ENCODE data around the gene CD36. TPM values are rescaled to one million over a fixed set of nuclear protein-coding genes. Genes with fewer than 3 reads are reported as not detected.

The CD36 gene
- total RNA-seq, 1 experiment from 2014 or later = 0.28 TPM

DNA sequence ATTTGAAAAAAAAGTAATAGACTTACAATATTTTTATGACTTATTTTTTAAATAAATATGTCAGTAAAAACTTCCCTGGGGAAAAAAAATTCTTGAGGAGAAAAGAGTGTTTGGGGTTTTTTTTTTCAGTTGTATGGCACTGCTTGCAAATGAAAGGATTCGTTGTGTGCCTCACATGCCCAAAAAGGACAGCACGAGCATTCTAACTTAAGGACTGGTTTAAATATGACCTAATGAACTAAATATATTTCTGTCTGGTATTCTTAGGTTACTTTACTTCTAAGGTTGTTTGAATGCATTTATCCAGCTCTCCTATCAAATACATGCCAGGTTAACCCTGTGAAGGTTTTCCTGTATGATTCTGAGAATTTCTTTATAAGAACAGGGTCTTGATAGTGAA is 988 bp upstream of the CD36 start:
- H3K23me2 ChIP-seq (ENCODE audit: insufficient read length, low read depth, low read length, poor library complexity, severe bottlenecking) = no peaks in the 10 kb centered on the region
- no peak overlapping the region for H3K27ac ChIP-seq (ENCODE audit: insufficient read length, low read depth, low read length)
- H3K4me1 ChIP-seq (ENCODE audit: insufficient read depth, low read length) = no peaks in the 10 kb centered on the region
- H3K79me2 ChIP-seq (ENCODE audit: insufficient read depth, low read length) = no peaks in the 10 kb centered on the region
- no peak overlapping the region for H2BK20ac ChIP-seq (ENCODE audit: low read depth, low read length, poor library complexity, severe bottlenecking)
- Mint-ChIP-seq H3K36me3 (ENCODE audit: insufficient read depth in 1 of 3, low read depth in 3 of 3) (no peaks in the 10 kb centered on the region), H3K4me3 (no peak overlapping the region), H3K9me3 (no peaks in the 10 kb centered on the region), H3K4me1 (0 out of 4 replicates have a peak, but pooled peaks cover 0 to 4% of the 10 kb centered on the region in 2 experiments), H3K27me3 (ENCODE audit: low read depth) (no peaks in the 10 kb centered on the region), H3K27ac (no peak overlapping the region)
- H4K8ac ChIP-seq (replicated peaks; ENCODE audit: insufficient read length, low read depth, low read length) = no peak overlapping the region
- no peak overlapping the region for H3T11ph ChIP-seq (ENCODE audit: low read length)
- H3K4ac ChIP-seq (ENCODE audit: low read depth, low read length) = no peak overlapping the region
- H2AK5ac ChIP-seq (ENCODE audit: insufficient read length, low read length) = no peak overlapping the region
- no peak overlapping the region for H3K9ac ChIP-seq (ENCODE audit: extremely low read depth, insufficient read length, low read length)
- H2AFZ ChIP-seq (ENCODE audit: low read length) = no peak overlapping the region
- no peak overlapping the region for H3K14ac ChIP-seq (ENCODE audit: insufficient read depth, low read length)
- no peak overlapping the region for H4K91ac ChIP-seq (ENCODE audit: insufficient read length, low read depth, low read length)
- no peaks in the 10 kb centered on the region for H4K20me1 ChIP-seq (ENCODE audit: control insufficient read depth, insufficient read depth, insufficient read length)
- H3K4me2 ChIP-seq (ENCODE audit: insufficient read depth, insufficient read length, low read length) = no peak overlapping the region
- no peak overlapping the region for H3K18ac ChIP-seq (ENCODE audit: insufficient read length, low read depth, low read length)
- H2BK15ac ChIP-seq (ENCODE audit: low read depth, low read length) = no peak overlapping the region
- no peak overlapping the region for H3K23ac ChIP-seq (ENCODE audit: insufficient read length, low read depth, low read length)
- no peak for DNase-seq
- TF ChIP-seq, protein P1, sequence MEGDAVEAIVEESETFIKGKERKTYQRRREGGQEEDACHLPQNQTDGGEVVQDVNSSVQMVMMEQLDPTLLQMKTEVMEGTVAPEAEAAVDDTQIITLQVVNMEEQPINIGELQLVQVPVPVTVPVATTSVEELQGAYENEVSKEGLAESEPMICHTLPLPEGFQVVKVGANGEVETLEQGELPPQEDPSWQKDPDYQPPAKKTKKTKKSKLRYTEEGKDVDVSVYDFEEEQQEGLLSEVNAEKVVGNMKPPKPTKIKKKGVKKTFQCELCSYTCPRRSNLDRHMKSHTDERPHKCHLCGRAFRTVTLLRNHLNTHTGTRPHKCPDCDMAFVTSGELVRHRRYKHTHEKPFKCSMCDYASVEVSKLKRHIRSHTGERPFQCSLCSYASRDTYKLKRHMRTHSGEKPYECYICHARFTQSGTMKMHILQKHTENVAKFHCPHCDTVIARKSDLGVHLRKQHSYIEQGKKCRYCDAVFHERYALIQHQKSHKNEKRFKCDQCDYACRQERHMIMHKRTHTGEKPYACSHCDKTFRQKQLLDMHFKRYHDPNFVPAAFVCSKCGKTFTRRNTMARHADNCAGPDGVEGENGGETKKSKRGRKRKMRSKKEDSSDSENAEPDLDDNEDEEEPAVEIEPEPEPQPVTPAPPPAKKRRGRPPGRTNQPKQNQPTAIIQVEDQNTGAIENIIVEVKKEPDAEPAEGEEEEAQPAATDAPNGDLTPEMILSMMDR (conservative IDR thresholded peaks at IDR 0.05) = no peak
- no CpG with 5 or more reads among the region's 2 CpGs for WGBS (ENCODE audit: extremely low coverage, insufficient read length, low lambda C conversion rate)
- H3K27me3 ChIP-seq (ENCODE audit: insufficient read depth, low read length) = no peaks in the 10 kb centered on the region
- H3K56ac ChIP-seq (ENCODE audit: insufficient read length, low read depth, low read length) = no peak overlapping the region
- no peaks in the 10 kb centered on the region for H3K79me1 ChIP-seq (ENCODE audit: insufficient read depth, low read depth, low read length, poor library complexity, severe bottlenecking)
- no peak overlapping the region for H2BK120ac ChIP-seq (ENCODE audit: low read depth, low read length, poor library complexity, severe bottlenecking)
- no peak overlapping the region for H2BK12ac ChIP-seq (ENCODE audit: insufficient read length, low read depth, low read length)
- no peak overlapping the region for H4K5ac ChIP-seq (ENCODE audit: insufficient read length, low read depth, low read length)
- no peaks in the 10 kb centered on the region for H3K9me3 ChIP-seq (ENCODE audit: control insufficient read depth, low read depth, low read length)
- no peak overlapping the region for H2BK5ac ChIP-seq (ENCODE audit: insufficient read length, low read length)

Data from H9 (cell line).